ENCODE data around the gene FLACC1.

DNA sequence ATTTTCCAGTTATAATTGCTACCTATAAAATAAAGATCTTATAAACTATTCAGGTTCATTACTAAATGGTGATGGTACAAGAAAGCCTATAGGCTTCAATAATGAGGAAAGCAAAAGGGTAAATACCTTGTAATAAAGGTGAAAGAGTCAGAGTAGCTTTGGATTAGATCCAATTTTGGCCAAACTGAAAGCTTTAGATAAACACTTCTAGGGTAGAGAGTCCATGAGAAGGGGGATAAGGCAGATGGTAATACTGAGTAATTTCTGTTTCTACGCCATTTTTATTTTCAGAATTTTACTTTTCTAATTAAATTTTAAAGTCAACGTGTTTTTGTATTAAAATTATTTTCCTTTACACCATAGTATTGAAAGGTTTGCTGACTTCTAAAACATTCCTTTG lies 87.4 kb downstream of the FLACC1 start:
- TF ChIP-seq POLR2A (IDR thresholded peaks at IDR 0.05; ENCODE audit: low read length) (no peak), GATA1 (IDR thresholded peaks at IDR 0.05; ENCODE audit: low read depth, low read length) (no peak)

Data from erythroblast (primary cell).